H1 (cell line): ENCODE data around the gene CACNG7. TPM values are rescaled to one million over a fixed set of nuclear protein-coding genes. Genes with fewer than 3 reads are reported as not detected.

Source experiments
- CTCF ChIA-PET: fragments of 300-600 bp; sonication (Branson Sonifier 250); formaldehyde crosslinking; loops from one replicate; lab custom pipeline; 2021; ENCODE audit not compliant: partially characterized antibody; lab: Charles Lee
- POLR2A ChIA-PET: fragments of 300-600 bp; sonication (Branson Sonifier 250); formaldehyde crosslinking; loops from one replicate; lab custom pipeline; 2021; ENCODE audit warnings: inconsistent platforms; ENCODE audit not compliant: partially characterized antibody; lab: Charles Lee
- DNase-seq, 2 experiments: peaks; one replicate each; pipeline versions ENCODE4 v3.0.0 to v3.0.0-alpha.2; 2010 to 2022; ENCODE audit warnings: low spot score in 2 of 2, low read depth in 1 of 2, mixed read lengths in 1 of 2
- FAIRE-seq: peaks from 2 replicates; lab custom pipeline; 2011; peaks lifted over from hg19 to GRCh38; lab: Jason Lieb, UNC
- H2AFZ ChIP-seq: 2 replicates; pipeline ENCODE4 v1.8.1; 2012; ENCODE audit warnings: low read length, inconsistent platforms
- H2AK5ac ChIP-seq: 2 replicates; pipeline ENCODE4 v1.6.1; 2013; ENCODE audit warnings: low read depth, low read length
- H2BK120ac ChIP-seq: replicated peaks from 2 replicates; pipeline ENCODE3; 2013; ENCODE audit warnings: low read depth, low read length, inconsistent platforms
- H2BK12ac ChIP-seq: 2 replicates; pipeline ENCODE4 v1.6.1; 2013; ENCODE audit warnings: low read depth, low read length
- H2BK15ac ChIP-seq: 2 replicates; pipeline ENCODE4 v1.6.1; 2013; ENCODE audit warnings: low read length
- H2BK20ac ChIP-seq: 2 replicates; pipeline ENCODE4 v1.6.1; 2013; ENCODE audit warnings: low read length
- H2BK5ac ChIP-seq: 2 replicates; pipeline ENCODE4 v1.6.1; 2013; ENCODE audit warnings: low read depth, low read length
- H3K14ac ChIP-seq: 2 replicates; pipeline ENCODE4 v1.6.1; 2013; ENCODE audit warnings: inconsistent platforms; ENCODE audit not compliant: insufficient read length
- H3K18ac ChIP-seq: 2 replicates; pipeline ENCODE4 v1.6.1; 2013; ENCODE audit warnings: low read length; ENCODE audit errors: extremely low read depth
- H3K23ac ChIP-seq: 2 replicates; pipeline ENCODE4 v1.6.1; 2013; ENCODE audit warnings: inconsistent platforms; ENCODE audit not compliant: insufficient read length
- H3K23me2 ChIP-seq: 2 replicates; pipeline ENCODE4 v1.6.1; 2013; ENCODE audit warnings: low read depth, low read length
- H3K27ac ChIP-seq: 2 replicates; pipeline ENCODE4 v1.6.1; 2011; ENCODE audit warnings: low read depth, low read length, inconsistent platforms
- H3K27me3 ChIP-seq, 4 experiments: replicated peaks in 1 of 4; 1 replicate in 1 of 4; 2 replicates in 3 of 4; pipeline versions ENCODE4 v1.6.1 to v1.8.1; 2011 to 2013; ENCODE audit warnings: low read length in 3 of 4, mild to moderate bottlenecking in 3 of 4, inconsistent platforms in 2 of 4, mixed read lengths in 2 of 4, moderate library complexity in 1 of 4; ENCODE audit not compliant: control insufficient read depth in 3 of 4, insufficient read depth in 3 of 4; ENCODE audit errors: extremely low read depth in 1 of 4
- H3K36me3 ChIP-seq, 4 experiments: 2 replicates each; pipeline versions ENCODE4 v1.6.1 to v1.8.1; 2011 to 2013; ENCODE audit warnings: mild to moderate bottlenecking in 4 of 4, low read length in 3 of 4, moderate library complexity in 2 of 4, control low read depth in 1 of 4, inconsistent platforms in 1 of 4; ENCODE audit not compliant: insufficient read depth in 4 of 4, control insufficient read depth in 2 of 4
- H3K4ac ChIP-seq: replicated peaks from 2 replicates; pipeline ENCODE3; 2013; ENCODE audit warnings: low read length, low read depth, mixed read lengths, inconsistent platforms; ENCODE audit not compliant: insufficient read length
- H3K4me1 ChIP-seq, 4 experiments: replicated peaks in 1 of 4; 1 replicate in 1 of 4; 2 replicates in 3 of 4; pipeline versions ENCODE4 v1.6.1 to v1.8.1; 2011 to 2013; ENCODE audit warnings: low read length in 3 of 4, inconsistent platforms in 2 of 4, mixed read lengths in 1 of 4; ENCODE audit not compliant: insufficient read depth in 4 of 4, control insufficient read depth in 3 of 4
- H3K4me2 ChIP-seq, 2 experiments: 2 replicates each; pipeline versions ENCODE4 v1.6.1 to v1.8.1; 2011 to 2013; ENCODE audit warnings: low read depth in 2 of 2, low read length in 2 of 2, control low read depth in 1 of 2, inconsistent platforms in 1 of 2, mild to moderate bottlenecking in 1 of 2; ENCODE audit not compliant: insufficient read depth in 1 of 2
- H3K4me3 ChIP-seq, 4 experiments: fragments of 200-600, 300-600 bp in 1 of 4; sonication (generic), shearing (Covaris generic), sonication (Bioruptor Twin) in 1 of 4; 2 replicates each; pipeline versions ENCODE4 v1.5.1 to v1.8.1; 2011 to 2016; ENCODE audit warnings: low read length in 4 of 4, low read depth in 3 of 4, control low read depth in 2 of 4, inconsistent platforms in 2 of 4, mild to moderate bottlenecking in 2 of 4, mixed read lengths in 1 of 4, moderate library complexity in 1 of 4; ENCODE audit not compliant: insufficient read depth in 2 of 4; ENCODE audit errors: extremely low read depth in 1 of 4
- H3K56ac ChIP-seq: replicated peaks from 2 replicates; pipeline ENCODE3; 2013; ENCODE audit warnings: low read depth, mild to moderate bottlenecking, mixed read lengths, low read length, inconsistent platforms; ENCODE audit not compliant: insufficient read length
- H3K79me1 ChIP-seq: 2 replicates; pipeline ENCODE4 v1.6.1; 2013; ENCODE audit warnings: low read depth, low read length, control low read depth
- H3K79me2 ChIP-seq, 2 experiments: 2 replicates each; pipeline versions ENCODE4 v1.6.1 to v1.8.1; 2012 to 2013; ENCODE audit warnings: low read length in 2 of 2, mild to moderate bottlenecking in 2 of 2, inconsistent platforms in 1 of 2; ENCODE audit not compliant: insufficient read depth in 2 of 2, control insufficient read depth in 1 of 2
- H3K9ac ChIP-seq, 4 experiments: replicated peaks in 1 of 4; 1 replicate in 1 of 4; 2 replicates in 3 of 4; pipeline versions ENCODE4 v1.6.1 to v1.8.1; 2011 to 2013; ENCODE audit warnings: low read depth in 3 of 4, low read length in 3 of 4, control low read depth in 2 of 4, mild to moderate bottlenecking in 2 of 4, moderate library complexity in 2 of 4, inconsistent platforms in 1 of 4; ENCODE audit errors: extremely low read depth in 1 of 4
- H3K9me3 ChIP-seq, 2 experiments: 2 replicates each; pipeline versions ENCODE4 v1.6.1 to v1.8.1; 2012 to 2013; ENCODE audit warnings: mild to moderate bottlenecking in 2 of 2, moderate library complexity in 2 of 2, control low read depth in 1 of 2, inconsistent platforms in 1 of 2, low read depth in 1 of 2, low read length in 1 of 2, mixed read lengths in 1 of 2; ENCODE audit not compliant: insufficient read depth in 2 of 2
- H4K20me1 ChIP-seq, 2 experiments: replicated peaks in 1 of 2; 2 replicates each; pipeline versions ENCODE3 to v1.8.1; 2011 to 2013; ENCODE audit warnings: inconsistent platforms in 2 of 2, low read length in 2 of 2, mild to moderate bottlenecking in 1 of 2; ENCODE audit not compliant: insufficient read depth in 2 of 2, control insufficient read depth in 1 of 2
- H4K5ac ChIP-seq: 2 replicates; pipeline ENCODE4 v1.6.1; 2013; ENCODE audit warnings: low read length, low read depth, mixed read lengths, inconsistent platforms; ENCODE audit not compliant: insufficient read length
- H4K8ac ChIP-seq: 2 replicates; pipeline ENCODE4 v1.8.0; 2013; ENCODE audit warnings: mild to moderate bottlenecking, moderate library complexity, low read length, inconsistent platforms; ENCODE audit not compliant: insufficient read depth; ENCODE audit errors: extremely low read depth
- H4K91ac ChIP-seq: replicated peaks from 2 replicates; pipeline ENCODE3; 2013; ENCODE audit warnings: low read length, mixed read lengths, inconsistent platforms; ENCODE audit not compliant: insufficient read length
- ATF2 ChIP-seq: IDR thresholded peaks from 2 replicates; pipeline ENCODE4 v1.6.1; 2012; ENCODE audit warnings: low read length, inconsistent platforms
- BRCA1 ChIP-seq: IDR thresholded peaks from 2 replicates; pipeline ENCODE4 v1.6.1; 2012; ENCODE audit warnings: low read depth, low read length, improper control_type of control experiment
- CREB1 ChIP-seq: IDR thresholded peaks from 2 replicates; pipeline ENCODE4 v1.6.1; 2012; ENCODE audit warnings: inconsistent platforms
- CTBP2 ChIP-seq: IDR thresholded peaks from 2 replicates; pipeline ENCODE4 v1.7.0; 2011; ENCODE audit warnings: borderline replicate concordance, mild to moderate bottlenecking, moderate library complexity, mixed read lengths, low read length; ENCODE audit not compliant: insufficient read depth, insufficient read length
- HDAC2 ChIP-seq, 2 experiments: fragments of 300-600 bp in 1 of 2; sonication (generic) in 1 of 2; IDR thresholded peaks; 2 replicates each; pipeline ENCODE4 v1.6.1; 2011 to 2012; ENCODE audit warnings: low read depth in 2 of 2, low read length in 2 of 2, mild to moderate bottlenecking in 2 of 2, moderate library complexity in 2 of 2, borderline replicate concordance in 1 of 2, inconsistent platforms in 1 of 2
- SAP30 ChIP-seq: fragments of 300-600 bp; sonication (generic); IDR thresholded peaks from 2 replicates; pipeline ENCODE4 v1.7.1; 2012; ENCODE audit warnings: low read length, moderate library complexity, mild to moderate bottlenecking, inconsistent platforms; ENCODE audit not compliant: insufficient read depth, insufficient replicate concordance
- SP1 ChIP-seq: IDR thresholded peaks from 2 replicates; pipeline ENCODE4 v1.6.1; 2011; ENCODE audit warnings: low read depth, low read length
- TCF12 ChIP-seq: IDR thresholded peaks from 2 replicates; pipeline ENCODE4 v1.6.1; 2011; ENCODE audit warnings: low read depth, mild to moderate bottlenecking, low read length
- WGBS, 2 experiments: shearing (Covaris generic) in 1 of 2; methylation state at CpG; one replicate each; pipeline versions ENCODE4 v1.1.6 to v1.1.7; 2013 to 2015; ENCODE audit warnings: low lambda C conversion rate in 2 of 2, mixed read lengths in 2 of 2, inconsistent platforms in 1 of 2, low coverage in 1 of 2, missing lambda C conversion rate in 1 of 2; ENCODE audit not compliant: insufficient replicate concordance in 2 of 2, insufficient coverage in 1 of 2, insufficient read length in 1 of 2; ENCODE audit errors: extremely low coverage in 1 of 2, missing lambda C conversion rate in 1 of 2; 5-methylcytosine and 5-hydroxymethylcytosine counted together
- polyA plus RNA-seq, 7 experiments: library from polyadenylated mRNA; depleted of rRNA in 3 of 7; stranded (reverse) in 5 of 7; unstranded in 2 of 7; fragments of >200 nt in 5 of 7; fragments of 200-250 nt in 2 of 7; gene quantifications; 1 replicate in 5 of 7; 2 replicates in 1 of 7; 4 replicates in 1 of 7; pipeline versions ENCODE4 v1.2.1 to v1.2.3, GENCODE V29; 2011 to 2013; ENCODE audit warnings: missing spikeins in 2 of 7, mixed read lengths in 2 of 7
- total RNA-seq: library from RNA; stranded (reverse); fragmentation: NEBNext Ultra II Directional; extraction: Animal tissue kit (Norgen Biotek cat#: 25700); gene quantifications from 2 replicates; pipeline ENCODE4 v1.2.1, GENCODE V29; 2021

The CACNG7 gene
- total and polyA plus RNA-seq, 2 of the 8 experiments (the other 6 are each of a cell fraction or from before 2014, with no cell fraction given) = 28.9 to 69.8 TPM

GRCh38 chr19:53885036-53885435 is 24.0 kb upstream of the CACNG7 start:
- H3K23ac ChIP-seq = no peak overlapping the region
- no peak overlapping the region for H3K56ac ChIP-seq
- no peak overlapping the region for H4K8ac ChIP-seq
- H2BK15ac ChIP-seq = no peak overlapping the region
- H2BK12ac ChIP-seq = no peak overlapping the region
- H3K4ac ChIP-seq = no peak overlapping the region
- no peak overlapping the region for H3K9ac ChIP-seq
- H2BK120ac ChIP-seq = no peak overlapping the region
- H4K91ac ChIP-seq = no peak overlapping the region
- H2AK5ac ChIP-seq = 0 out of 2 replicates have a peak overlapping the region, but pooled peaks have one; percentile 72
- no peaks in the 10 kb centered on the region for H4K20me1 ChIP-seq
- FAIRE-seq (no peak), DNase-seq (no peak)
- POLR2A ChIA-PET = interaction anchor here (0.8 to 4.7 kb wide), 4 partner anchors 13 to 19 kb away, joined by 4 to 46 read pairs (median 4); no protein-coding TSS in a partner anchor
- H3K79me2 ChIP-seq = no peaks in the 10 kb centered on the region
- no peak overlapping the region for H2BK20ac ChIP-seq
- H3K4me2 ChIP-seq = no peak overlapping the region; a peak in 1 of 4 replicates
- CTCF ChIA-PET = interaction anchor here (0.8 to 4.0 kb wide), 10 partner anchors 13 to 303 kb away, joined by 3 to 24 read pairs (median 3); partner anchors contain the start of gene MYADM
- no peak overlapping the region for H3K14ac ChIP-seq
- no peak overlapping the region for H3K27ac ChIP-seq
- peaks cover 0 to 25% (median 7%) of the 10 kb centered on the region in 4 experiments; a peak in 6 of 7 replicates for H3K4me1 ChIP-seq
- H4K5ac ChIP-seq = no peak overlapping the region
- no peaks in the 10 kb centered on the region; a peak in 1 of 8 replicates for H3K36me3 ChIP-seq
- H2AFZ ChIP-seq = no peak overlapping the region
- H2BK5ac ChIP-seq = no peak overlapping the region
- H3K9me3 ChIP-seq = no peaks in the 10 kb centered on the region
- H3K23me2 ChIP-seq = peaks cover 17% of the 10 kb centered on the region
- TF ChIP-seq ATF2 (no peak), TCF12 (no peak), CTBP2 (no peak), HDAC2 (IDR thresholded peaks at IDR 0.05; ENCODE audit: borderline replicate concordance in 1 of 2, low read depth in 2 of 2, low read length in 2 of 2) (no peak), CREB1 (no peak), SP1 (no peak), BRCA1 (no peak), SAP30 (no peak)
- 95% methylated on average over 10 of the region's 10 CpGs; no CpG with 5 or more reads in 1 of the 2 experiments for WGBS, 2 experiments
- peaks cover 0 to 11% (median 2%) of the 10 kb centered on the region in 4 experiments; a peak in 4 of 7 replicates for H3K27me3 ChIP-seq
- H3K4me3 ChIP-seq = no peak overlapping the region
- no peak overlapping the region for H3K18ac ChIP-seq
- no peaks in the 10 kb centered on the region for H3K79me1 ChIP-seq
